HCT116 (cell line): ENCODE results near the gene ARMS2.

Experiments
- CEBPB ChIP-seq: IDR thresholded peaks from 2 replicates; pipeline ENCODE4 v1.6.1; 2012; ENCODE audit warnings: low read depth
- CTCF ChIP-seq, 3 experiments: fragments of 200-600 bp in 1 of 3; sonication (generic) in 1 of 3; IDR thresholded peaks in 2 of 3; conservative IDR thresholded peaks in 1 of 3; 2 replicates each; pipeline ENCODE4 v1.5.1; 2012 to 2017; ENCODE audit warnings: low read depth in 2 of 3, low read length in 2 of 3, antibody characterized with exemption in 1 of 3, borderline replicate concordance in 1 of 3, control low read depth in 1 of 3, mild to moderate bottlenecking in 1 of 3, mixed read lengths in 1 of 3, mixed run types in 1 of 3, moderate library complexity in 1 of 3; ENCODE audit not compliant: insufficient read depth in 1 of 3
- ELF1 ChIP-seq: IDR thresholded peaks from 2 replicates; pipeline ENCODE4 v1.6.1; 2012; ENCODE audit warnings: low read depth, borderline replicate concordance
- EZH2 ChIP-seq: fragments of 200-600 bp; sonication (generic); IDR thresholded peaks from 2 replicates; pipeline ENCODE4 v1.6.1; 2017; ENCODE audit warnings: antibody characterized with exemption, mixed run types
- EZH2phosphoT487 ChIP-seq: fragments of 200-600 bp; IDR thresholded peaks from 2 replicates; pipeline ENCODE4 v1.6.1; 2018; ENCODE audit warnings: antibody characterized with exemption, borderline replicate concordance
- JUND ChIP-seq: IDR thresholded peaks from 2 replicates; pipeline ENCODE4 v1.6.1; 2012
- POLR2A ChIP-seq: IDR thresholded peaks from 2 replicates; pipeline ENCODE4 v1.7.0; 2011; ENCODE audit warnings: borderline replicate concordance; ENCODE audit not compliant: insufficient read depth, insufficient read length; ENCODE audit errors: extremely low read depth
- POLR2AphosphoS5 ChIP-seq: IDR thresholded peaks from 2 replicates; pipeline ENCODE4 v1.6.1; 2011; ENCODE audit warnings: mild to moderate bottlenecking, low read depth, low read length, moderate library complexity
- REST ChIP-seq: IDR thresholded peaks from 2 replicates; pipeline ENCODE4 v1.6.1; 2012; ENCODE audit warnings: low read depth
- SIN3A ChIP-seq: IDR thresholded peaks from 2 replicates; pipeline ENCODE4 v1.6.1; 2012; ENCODE audit warnings: low read depth
- YY1 ChIP-seq: IDR thresholded peaks from 2 replicates; pipeline ENCODE4 v1.6.1; 2011; ENCODE audit warnings: low read length, low read depth, moderate library complexity, mild to moderate bottlenecking; ENCODE audit not compliant: insufficient replicate concordance; ENCODE audit errors: extremely low read depth

- TF ChIP-seq REST (no peak), CEBPB (no peak), CTCF (IDR thresholded peaks at IDR 0.05 in 2 of 3, conservative IDR thresholded peaks at IDR 0.05 in 1 of 3; ENCODE audit: borderline replicate concordance in 1 of 3, insufficient read depth in 1 of 3, low read depth in 2 of 3, low read length in 2 of 3) (no peak), POLR2AphosphoS5 (no peak), YY1 (no peak), EZH2 (no peak), SIN3A (no peak), POLR2A (no peak), ELF1 (no peak), EZH2phosphoT487 (no peak), JUND (no peak)
These were observed 9.0 kb upstream of the ARMS2 start for GRCh38 chr10:122445469-122445868.
